Measurements from ENCODE around the gene PYGB.

Gene PYGB

GRCh38 chr20:25216199-25216945 is 31.5 kb upstream of the PYGB start:
- no peak for DNase-seq (ENCODE audit: low spot score)

DNA sequence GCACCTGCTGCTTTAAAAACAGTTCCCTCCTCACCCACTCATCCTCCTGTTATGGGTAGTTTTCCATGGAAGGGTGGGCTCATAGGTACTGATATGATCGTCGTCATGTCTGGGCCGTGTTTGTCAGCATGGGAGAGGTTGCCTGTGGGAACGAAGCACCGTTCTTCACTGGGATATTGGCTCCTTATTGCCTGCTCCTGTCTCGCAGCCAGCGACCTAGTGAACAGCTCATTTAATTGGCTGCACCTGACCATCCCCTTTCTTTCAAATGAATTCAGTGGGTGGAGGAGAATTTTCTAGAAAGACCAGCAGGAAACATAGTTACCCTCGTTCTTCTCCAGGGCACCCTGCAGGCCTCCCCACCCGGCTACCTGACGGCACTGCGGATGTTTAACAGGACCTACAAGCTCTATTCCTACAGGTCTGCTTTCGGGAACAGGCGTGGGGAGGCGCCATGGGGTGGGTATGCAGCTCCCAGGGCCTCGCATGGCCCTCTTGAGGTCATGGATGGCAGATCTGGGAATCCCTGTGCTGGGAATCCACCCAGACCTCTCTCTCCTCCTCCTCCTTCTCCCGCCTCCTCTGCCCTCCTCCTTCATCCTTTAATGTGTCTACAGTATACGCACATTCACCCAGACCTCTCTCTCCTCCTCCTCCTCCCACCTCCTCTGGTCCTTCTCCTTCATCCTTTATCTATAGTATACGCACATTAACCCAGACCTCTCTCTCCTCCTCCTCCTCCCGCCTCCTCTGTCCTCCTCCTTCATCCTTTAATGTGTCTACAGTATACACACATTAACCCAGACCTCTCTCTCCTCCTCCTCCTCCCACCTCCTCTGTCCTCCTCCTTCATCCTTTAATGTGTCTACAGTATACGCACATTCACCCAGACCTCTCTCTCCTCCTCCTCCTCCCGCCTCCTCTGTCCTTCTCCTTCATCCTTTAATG is 30.4 kb upstream of the PYGB start:
- DNase-seq (ENCODE audit: low spot score), result no peak

- no peak for DNase-seq (ENCODE audit: low spot score)
These were observed 29.8 kb upstream of the PYGB start for GRCh38 chr20:25218109-25218486.

DNA sequence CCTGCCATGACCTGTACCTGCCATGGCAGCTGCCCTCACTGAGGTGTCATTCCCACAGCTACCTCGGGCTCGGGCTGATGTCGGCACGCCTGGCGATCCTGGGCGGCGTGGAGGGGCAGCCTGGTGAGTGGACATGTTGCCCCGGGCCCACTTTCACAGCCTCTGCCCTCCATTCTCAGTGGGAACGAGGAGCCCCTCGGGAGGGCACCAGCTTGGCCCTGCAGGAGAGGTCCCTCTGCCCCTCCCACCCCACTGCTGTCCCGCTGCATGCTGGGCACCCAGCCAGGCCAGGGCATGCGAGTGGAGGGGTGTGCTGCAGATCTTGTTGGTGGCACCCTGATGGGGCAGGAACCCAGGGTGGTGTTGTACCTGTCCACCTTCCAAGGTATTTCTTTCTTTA is 29.4 kb upstream of the PYGB start:
- DNase-seq (ENCODE audit: low spot score), result no peak

DNA sequence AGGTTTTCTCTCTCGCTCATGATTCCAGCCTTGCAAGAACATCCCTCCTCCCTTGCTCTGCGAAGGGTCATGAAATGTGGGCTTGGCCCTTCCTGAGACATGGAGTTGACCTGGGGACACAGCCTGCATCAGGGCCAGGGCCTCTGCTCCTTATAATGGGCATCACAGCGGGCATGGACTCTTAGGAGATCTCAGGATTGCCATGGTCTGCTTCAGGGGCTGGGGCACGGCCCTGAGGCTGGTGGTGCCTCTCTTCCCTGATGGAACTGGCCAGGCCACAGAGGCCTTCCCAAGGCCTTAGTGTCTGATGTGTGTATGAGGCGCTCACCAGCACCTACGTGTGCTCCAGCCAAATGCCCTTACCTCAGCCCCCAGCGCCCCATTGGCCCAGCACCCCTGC is 28.5 kb upstream of the PYGB start:
- DNase-seq (ENCODE audit: low spot score), result no peak

DNA sequence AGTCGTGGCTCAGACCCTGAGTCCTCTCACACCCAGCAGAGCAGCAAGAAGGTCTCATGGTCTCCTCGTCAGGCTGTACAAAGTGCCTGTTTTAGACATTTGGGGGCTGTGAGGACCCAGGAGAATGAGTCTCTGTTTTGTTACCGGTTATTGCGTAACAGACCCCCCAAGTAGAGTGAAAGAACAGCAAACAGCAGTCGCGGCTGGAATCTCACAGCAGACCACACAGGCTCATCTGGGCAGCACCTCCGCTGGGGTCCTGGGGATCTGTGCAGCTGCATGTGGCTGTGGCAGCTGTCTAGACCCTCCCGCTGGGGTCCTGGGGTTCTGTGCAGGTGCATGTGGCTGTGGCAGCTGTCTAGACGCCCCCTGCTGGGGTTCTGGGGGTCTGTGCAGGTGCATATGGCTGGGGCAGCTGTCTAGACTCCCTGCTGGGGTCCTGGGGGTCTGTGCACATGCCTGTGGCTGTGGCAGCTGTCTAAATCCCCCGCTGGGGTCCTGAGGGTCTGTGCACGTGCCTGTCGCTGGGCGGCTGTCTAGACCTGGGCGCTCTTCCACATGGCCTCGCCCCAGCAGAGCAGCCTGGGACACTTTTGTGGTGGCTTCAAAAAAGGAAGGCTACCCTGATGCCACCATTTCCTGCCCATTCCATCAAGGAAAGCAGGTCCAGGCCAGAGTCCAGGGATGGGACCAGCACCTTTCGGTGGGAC is 27.7 kb upstream of the PYGB start:
- DNase-seq (ENCODE audit: low spot score), result no peak

DNA sequence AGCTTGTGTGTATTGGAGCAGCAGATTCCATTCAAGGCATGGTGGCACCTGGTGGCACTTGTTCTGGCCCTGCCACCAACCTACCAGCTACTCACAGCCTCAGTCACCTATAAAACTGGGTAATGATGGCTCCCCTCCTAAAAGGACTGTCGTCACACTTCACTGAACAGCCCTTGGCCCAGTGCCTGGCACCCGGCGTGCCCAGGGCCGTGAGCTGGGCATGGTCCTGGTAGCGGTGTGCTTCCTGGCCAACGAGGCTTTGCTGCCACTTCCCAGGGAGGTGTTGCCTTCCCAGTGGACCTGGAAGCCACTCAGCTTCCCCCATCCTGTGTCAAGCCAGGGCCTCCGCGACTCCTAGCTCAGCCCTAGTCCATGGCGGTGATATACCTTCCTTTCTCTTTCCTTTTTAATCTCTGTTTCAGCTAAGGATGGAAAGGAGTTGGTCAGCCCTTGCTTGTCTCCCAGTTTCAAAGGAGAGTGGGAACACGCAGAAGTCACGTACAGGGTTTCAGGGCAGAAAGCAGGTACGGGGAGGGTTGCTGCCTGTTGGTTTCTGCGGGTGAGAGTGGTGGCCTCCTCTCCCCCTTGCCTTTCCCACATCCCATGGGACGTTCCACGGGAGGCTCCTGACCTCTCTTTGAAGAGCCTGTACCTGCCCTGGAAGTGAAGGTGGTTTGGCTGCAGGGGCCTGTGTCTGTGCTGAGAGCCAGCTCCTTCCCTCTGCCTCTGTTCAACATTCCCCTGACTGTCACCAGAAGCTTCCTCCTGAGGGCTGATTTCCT is 26.9 kb upstream of the PYGB start:
- no peak for DNase-seq (ENCODE audit: low spot score)

GRCh38 chr20:25221592-25222460 is 26.1 kb upstream of the PYGB start:
- no peak for DNase-seq (ENCODE audit: low spot score)

DNA sequence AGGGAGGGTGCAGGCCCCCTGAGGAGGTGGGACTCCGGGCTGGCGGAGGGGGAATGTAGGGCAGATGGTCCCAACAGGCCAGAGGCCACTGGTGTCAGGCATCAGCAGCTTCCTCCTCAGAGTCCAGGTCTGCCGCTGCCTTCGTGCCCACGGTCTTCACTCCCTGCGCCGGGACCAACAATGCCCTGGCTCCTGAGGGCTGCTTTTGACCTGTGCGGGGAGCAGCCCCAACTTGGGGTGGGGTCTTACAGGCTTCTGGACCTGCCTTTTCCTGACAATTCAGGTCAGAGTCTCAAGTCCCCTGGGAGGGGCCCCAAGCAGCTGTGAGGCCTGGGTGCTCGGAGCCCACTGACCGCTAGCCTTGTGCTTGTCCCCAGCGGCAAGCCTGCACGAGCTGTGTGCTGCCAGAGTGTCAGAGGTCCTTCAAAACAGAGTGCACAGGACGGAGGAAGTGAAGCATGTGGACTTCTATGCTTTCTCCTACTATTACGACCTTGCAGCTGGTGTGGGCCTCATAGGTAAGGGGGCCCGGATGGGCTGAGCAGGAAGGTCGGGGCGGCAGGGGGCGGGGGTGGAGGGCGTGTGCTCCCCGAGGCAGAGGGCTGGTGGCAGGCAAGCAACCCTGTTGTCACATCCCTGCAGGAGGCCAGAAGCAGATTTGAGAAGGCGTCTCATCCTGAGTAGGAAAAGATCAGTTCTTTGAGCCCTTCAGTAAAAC is 25.3 kb upstream of the PYGB start:
- no peak for DNase-seq (ENCODE audit: low spot score)

GRCh38 chr20:25223179-25223661 is 24.7 kb upstream of the PYGB start:
- DNase-seq (ENCODE audit: low spot score), result no peak

DNA sequence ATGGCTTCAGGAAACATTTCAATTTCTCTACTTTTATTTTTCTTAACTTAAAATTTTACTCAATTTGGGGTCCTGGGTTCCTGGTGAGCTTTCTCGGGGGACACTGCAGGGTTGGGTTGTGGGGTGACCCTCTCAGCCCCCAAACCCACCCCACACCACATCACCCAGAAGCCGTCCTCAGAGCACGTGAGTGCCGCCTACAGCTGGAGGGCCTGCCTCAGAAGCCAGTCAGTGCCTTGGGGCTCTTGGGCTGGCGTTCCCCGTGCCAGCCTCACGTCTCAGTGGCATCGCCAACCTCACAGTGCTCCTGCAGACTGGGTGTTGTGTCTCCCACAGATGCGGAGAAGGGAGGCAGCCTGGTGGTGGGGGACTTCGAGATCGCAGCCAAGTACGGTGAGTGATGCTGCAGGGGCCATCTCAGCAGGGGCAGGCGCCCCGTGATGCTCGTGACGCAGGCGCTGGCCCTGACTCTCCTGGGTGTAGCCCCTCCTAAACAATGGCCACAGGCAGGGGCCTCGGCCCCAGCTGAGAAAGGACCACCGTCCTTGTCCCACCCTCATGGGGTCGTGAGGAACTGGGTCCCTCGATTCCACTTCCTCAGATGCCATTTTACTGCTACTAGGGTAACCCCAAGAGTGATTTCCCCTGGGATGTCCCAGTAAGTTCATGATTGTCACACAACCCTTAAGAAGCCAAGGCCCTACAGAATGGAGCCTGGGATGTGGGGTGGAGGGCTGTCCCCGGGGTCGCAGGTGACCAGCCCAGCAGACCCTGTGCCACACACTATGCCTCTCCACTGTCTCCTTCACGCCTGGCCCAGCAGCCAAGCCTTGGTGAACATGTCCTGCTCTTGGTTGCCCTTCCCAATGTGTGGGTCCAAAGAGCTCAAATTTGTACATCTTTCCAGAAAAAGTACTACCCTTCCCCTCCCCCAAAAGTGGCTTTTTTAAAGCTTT is 23.8 kb upstream of the PYGB start:
- DNase-seq (ENCODE audit: low spot score), result no peak

- DNase-seq (ENCODE audit: low spot score), result no peak
These were observed 22.9 kb upstream of the PYGB start for GRCh38 chr20:25224941-25225340.

- no peak for DNase-seq (ENCODE audit: low spot score)
These were observed 22.0 kb upstream of the PYGB start for GRCh38 chr20:25225642-25226432.

GRCh38 chr20:25226433-25227316 is 21.2 kb upstream of the PYGB start:
- peak; percentile 58 for DNase-seq (ENCODE audit: low spot score)

GRCh38 chr20:25227317-25227831 is 20.5 kb upstream of the PYGB start:
- DNase-seq (ENCODE audit: low spot score), result no peak

DNA sequence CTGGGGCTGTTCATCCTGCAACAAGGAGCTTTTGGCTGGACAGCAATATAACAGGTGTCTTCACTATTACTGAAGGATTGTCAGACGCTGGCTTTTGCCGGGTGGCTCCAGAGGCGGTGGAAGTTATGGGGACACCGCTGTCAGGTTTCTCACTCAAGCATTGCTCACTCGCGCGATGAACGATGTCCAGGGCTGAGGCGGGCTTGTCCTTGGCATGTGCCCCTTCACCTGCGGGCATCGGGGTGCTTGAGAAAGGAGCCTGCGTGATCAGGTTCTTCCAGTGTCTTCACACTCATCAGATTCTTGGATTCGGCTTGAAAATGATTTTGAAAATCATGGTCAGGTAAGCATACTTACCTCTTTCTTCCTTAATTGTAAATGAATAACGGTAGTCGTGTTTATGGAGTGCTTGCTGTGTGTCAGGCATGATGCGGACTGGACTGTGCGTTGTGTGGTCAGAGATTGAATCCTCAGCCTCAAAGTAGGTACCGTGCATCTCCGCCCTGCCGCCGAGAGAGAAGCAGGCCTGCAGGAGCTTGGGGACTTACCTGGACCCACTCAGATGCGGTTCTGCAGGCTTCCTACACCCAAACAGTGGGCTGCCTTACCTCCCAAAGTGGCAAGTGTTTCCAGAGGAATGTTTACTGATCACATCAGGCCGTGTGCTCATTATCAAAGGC is 18.3 kb upstream of the PYGB start:
- no peak for DNase-seq (ENCODE audit: low spot score)
